NCI-H128 (cell line): ENCODE data around the gene NDST1.
A peak's percentile ranks its signal among the peaks of the same experiment; 100 is the strongest.

Experiments used
- DNase-seq: peaks from one replicate; lab custom pipeline; 2025; ENCODE audit not compliant: unreplicated experiment; lab: John Stamatoyannopoulos, UW

The NDST1 gene

GRCh38 chr5:150583541-150584225 is 75.8 kb downstream of the NDST1 start:
- no peak for DNase-seq

- no peak for DNase-seq
Observed at GRCh38 chr5:150584556-150585335, 76.8 kb downstream of the NDST1 start.

- DNase-seq: no peak
Observed at GRCh38 chr5:150585781-150586341, 77.9 kb downstream of the NDST1 start.

- no peak for DNase-seq
Observed at GRCh38 chr5:150587016-150587415, 79.1 kb downstream of the NDST1 start.

GRCh38 chr5:150587856-150588595 is 80.1 kb downstream of the NDST1 start:
- DNase-seq: no peak

- no peak for DNase-seq
Observed at GRCh38 chr5:150588596-150588890, 80.6 kb downstream of the NDST1 start.

- DNase-seq: no peak
Observed at GRCh38 chr5:150589862-150590601, 82.1 kb downstream of the NDST1 start.

GRCh38 chr5:150590979-150591695 is 83.2 kb downstream of the NDST1 start:
- DNase-seq: no peak

- no peak for DNase-seq
Observed at GRCh38 chr5:150593593-150593992, 85.7 kb downstream of the NDST1 start.

- no peak for DNase-seq
Observed at GRCh38 chr5:150593996-150594395, 86.1 kb downstream of the NDST1 start.

GRCh38 chr5:150595466-150596031 is 87.6 kb downstream of the NDST1 start:
- no peak for DNase-seq

- no peak for DNase-seq
Observed at GRCh38 chr5:150596313-150596712, 88.4 kb downstream of the NDST1 start.

GRCh38 chr5:150596826-150597225 is 88.9 kb downstream of the NDST1 start:
- no peak for DNase-seq

GRCh38 chr5:150598006-150598405 is 90.1 kb downstream of the NDST1 start:
- no peak for DNase-seq

- DNase-seq: no peak
Observed at GRCh38 chr5:150598821-150599273, 90.9 kb downstream of the NDST1 start.

- DNase-seq: no peak
Observed at GRCh38 chr5:150599281-150599680, 91.3 kb downstream of the NDST1 start.

- peak; percentile 48 for DNase-seq
Observed at GRCh38 chr5:150599917-150600511, 92.1 kb downstream of the NDST1 start.

GRCh38 chr5:150600616-150601490 is 92.9 kb downstream of the NDST1 start:
- DNase-seq: no peak
